NCI-H146 (cell line): ENCODE results near the gene NFRKB.
A peak's percentile ranks its signal among the peaks of the same experiment; 100 is the strongest.
"Not testable (repeated sequence)": the region's sequence is repeated elsewhere in the genome, so short reads cannot be mapped to it uniquely, and the experiment has no call there.

Experiments used
- DNase-seq: peaks from one replicate; lab custom pipeline; 2025; lab: John Stamatoyannopoulos, UW

The NFRKB gene

GRCh38 chr11:129894278-129895125, 876 bp downstream of the NFRKB start:
- DNase-seq, result no peak

- DNase-seq, result no peak
These were observed 6.9 kb downstream of the NFRKB start for GRCh38 chr11:129888451-129888850.

GRCh38 chr11:129885381-129885780, 10.0 kb downstream of the NFRKB start:
- DNase-seq, result no peak

- no peak for DNase-seq
These were observed 10.8 kb downstream of the NFRKB start for GRCh38 chr11:129884581-129884980.

- DNase-seq, result peak; percentile 3
These were observed 13.7 kb downstream of the NFRKB start for GRCh38 chr11:129881570-129882170.

GRCh38 chr11:129880311-129880710, 15.1 kb downstream of the NFRKB start:
- no peak for DNase-seq

- no peak for DNase-seq
These were observed 23.5 kb downstream of the NFRKB start for GRCh38 chr11:129871914-129872313.

GRCh38 chr11:129868626-129869025, 26.8 kb downstream of the NFRKB start:
- not testable (repeated sequence) for DNase-seq

GRCh38 chr11:129866311-129866710, 29.1 kb downstream of the NFRKB start:
- no peak for DNase-seq

- no peak for DNase-seq
These were observed 29.7 kb downstream of the NFRKB start for GRCh38 chr11:129865701-129866100.

- DNase-seq, result no peak
These were observed 30.6 kb downstream of the NFRKB start for GRCh38 chr11:129864811-129865210.

- no peak for DNase-seq
These were observed 33.5 kb downstream of the NFRKB start for GRCh38 chr11:129861702-129862522.

GRCh38 chr11:129856036-129856435, 39.3 kb downstream of the NFRKB start:
- DNase-seq, result no peak

- no peak for DNase-seq
These were observed 40.3 kb downstream of the NFRKB start for GRCh38 chr11:129855086-129855485.

GRCh38 chr11:129854232-129854805, 41.1 kb downstream of the NFRKB start:
- DNase-seq, result no peak

- DNase-seq, result peak; percentile 87
These were observed 41.7 kb downstream of the NFRKB start for GRCh38 chr11:129853518-129854231.

GRCh38 chr11:129852125-129852740, 43.1 kb downstream of the NFRKB start:
- no peak for DNase-seq

GRCh38 chr11:129849447-129850130, 45.8 kb downstream of the NFRKB start:
- no peak for DNase-seq

- DNase-seq, result not testable (repeated sequence)
These were observed 48.0 kb downstream of the NFRKB start for GRCh38 chr11:129847361-129847760.

- peak; percentile 30 for DNase-seq
These were observed 48.7 kb downstream of the NFRKB start for GRCh38 chr11:129846508-129847335.
